HG03139 (cell line): Measurements from ENCODE around the gene ZNF207.
"Not testable (repeated sequence)": the region's sequence is repeated elsewhere in the genome, so short reads cannot be mapped to it uniquely, and the experiment has no call there.

Experiments
- ATAC-seq: cut with Tn5 transposase; IDR thresholded peaks from one replicate; pipeline ENCODE4 v1.9.1; 2021; ENCODE audit not compliant: unreplicated experiment

The ZNF207 gene

DNA sequence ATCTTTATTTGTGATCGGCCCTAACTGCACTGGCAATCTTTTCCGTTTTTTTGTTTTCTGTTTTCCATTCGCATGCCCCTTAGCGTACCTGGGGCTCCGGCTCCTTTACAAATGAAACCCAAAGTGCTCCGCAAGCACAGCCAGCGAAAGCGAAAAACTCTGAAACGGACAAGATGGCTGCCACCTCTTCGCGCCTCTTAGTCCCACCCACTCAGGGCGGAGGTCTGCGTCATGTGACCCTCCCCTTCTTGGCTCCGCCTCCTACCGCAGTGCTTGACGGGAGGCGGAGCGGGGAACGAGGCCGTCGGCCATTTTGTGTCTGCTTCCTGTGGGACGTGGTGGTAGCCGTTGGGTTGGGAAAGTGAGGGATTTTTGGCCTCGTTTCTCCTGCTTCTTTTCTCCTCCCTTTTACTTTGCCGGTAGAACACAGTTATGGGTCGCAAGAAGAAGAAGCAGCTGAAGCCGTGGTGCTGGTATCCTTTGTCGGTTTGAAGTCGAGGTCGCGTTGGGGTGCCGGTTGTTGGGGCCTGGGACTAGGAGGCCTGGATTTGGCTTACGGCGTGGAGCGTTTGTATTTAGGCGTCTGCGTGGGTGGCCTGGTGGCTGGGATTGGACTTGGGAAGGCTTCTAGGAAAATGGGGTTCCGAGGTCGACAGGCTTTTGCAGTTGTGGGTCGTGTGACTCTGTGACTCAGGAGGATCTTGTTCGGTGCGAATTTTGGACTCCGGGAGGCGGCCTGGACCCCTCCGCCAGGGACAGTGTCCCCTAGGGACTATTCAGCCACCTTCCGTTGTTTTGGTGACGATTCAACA is at the start of gene ZNF207:
Gene ZNF207 (plus strand): TSS at position 304 of the 812 bp plus-strand sequence. CDS start 129 bp downstream, at position 433.
- ATAC-seq: peak; percentile 89

DNA sequence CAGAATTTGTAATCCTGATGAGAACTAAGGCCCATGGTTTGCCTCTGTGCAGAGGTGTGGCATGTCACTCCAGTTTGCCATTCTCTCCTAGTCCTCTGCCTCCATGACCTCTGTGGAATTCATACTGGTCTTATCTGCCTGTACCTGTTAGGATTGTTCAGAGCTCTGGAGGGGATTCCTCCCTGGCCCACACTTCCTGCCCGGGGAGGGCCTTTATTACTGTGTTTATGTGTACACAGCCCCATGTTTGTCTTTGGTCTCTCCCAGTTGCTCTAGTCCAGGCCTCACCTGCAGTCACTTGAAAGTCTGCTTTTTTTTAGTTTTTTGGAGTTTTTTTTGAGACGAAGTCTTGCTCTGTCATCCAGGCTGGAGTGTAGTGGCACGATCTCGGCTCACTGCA is 47.9 kb upstream of the ZNF207 start:
- ATAC-seq: no peak

DNA sequence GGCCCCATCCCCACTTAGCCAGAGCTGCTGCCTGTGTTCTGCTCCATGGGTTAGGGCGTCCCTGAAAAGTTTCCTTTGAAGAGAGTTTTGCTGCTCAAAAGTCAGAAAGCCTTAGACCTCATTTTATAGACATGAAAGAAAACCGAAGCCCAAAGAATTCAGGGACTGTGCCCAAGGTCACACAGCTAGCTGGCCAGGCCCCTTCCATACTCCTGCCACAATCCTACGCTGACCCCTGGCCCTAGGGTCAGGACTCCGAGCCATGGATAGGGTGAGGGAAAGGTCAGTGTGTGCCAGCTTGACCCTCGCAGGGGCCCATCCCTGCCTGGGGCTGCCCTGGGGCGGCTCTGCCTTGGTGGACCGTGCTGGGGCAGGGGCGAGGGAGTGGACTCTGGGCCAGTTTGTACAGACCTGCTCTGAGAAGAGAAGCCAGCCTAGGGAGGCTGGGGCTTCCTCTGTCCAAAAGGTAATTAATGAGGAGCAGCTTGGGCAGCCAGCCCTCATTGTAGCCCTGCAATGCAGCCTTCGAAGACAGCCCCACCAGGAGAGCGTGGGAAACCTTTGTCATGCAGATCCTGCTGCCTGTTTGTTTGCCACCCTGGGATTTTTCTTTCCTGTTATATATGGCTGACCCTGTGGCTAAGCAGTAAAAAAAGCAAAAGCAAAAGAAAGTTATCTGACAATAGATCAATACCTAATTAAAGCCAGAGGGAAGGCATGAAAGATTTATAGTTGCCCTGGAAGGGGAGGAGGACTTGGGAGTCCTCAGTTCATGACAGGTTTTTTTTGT is 46.9 kb upstream of the ZNF207 start:
- ATAC-seq: no peak

DNA sequence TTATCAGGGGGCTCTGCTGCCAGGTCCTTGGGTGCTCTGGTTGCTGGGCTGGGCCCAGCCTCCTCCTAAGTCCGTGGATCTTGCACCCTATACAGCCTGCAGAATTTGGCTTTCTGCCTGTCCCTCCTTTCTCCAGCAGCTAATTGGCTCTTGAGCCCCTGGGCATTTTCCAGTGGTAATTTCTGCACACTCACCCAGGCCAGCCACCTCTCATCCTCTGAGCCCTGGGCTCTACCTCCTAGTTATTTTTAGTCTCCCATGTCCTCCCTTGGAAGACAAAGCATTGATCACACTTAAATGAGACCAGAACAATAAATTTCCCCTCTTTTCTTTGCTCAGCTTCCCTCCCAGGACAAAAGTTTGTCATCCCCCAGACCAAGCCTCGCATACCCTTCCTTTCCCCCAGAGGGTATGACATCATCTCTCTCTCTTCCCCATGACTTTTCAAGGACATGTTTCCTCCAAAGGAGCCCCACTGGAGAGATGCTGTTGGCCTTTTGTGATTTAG is 46.1 kb upstream of the ZNF207 start:
- ATAC-seq: no peak

DNA sequence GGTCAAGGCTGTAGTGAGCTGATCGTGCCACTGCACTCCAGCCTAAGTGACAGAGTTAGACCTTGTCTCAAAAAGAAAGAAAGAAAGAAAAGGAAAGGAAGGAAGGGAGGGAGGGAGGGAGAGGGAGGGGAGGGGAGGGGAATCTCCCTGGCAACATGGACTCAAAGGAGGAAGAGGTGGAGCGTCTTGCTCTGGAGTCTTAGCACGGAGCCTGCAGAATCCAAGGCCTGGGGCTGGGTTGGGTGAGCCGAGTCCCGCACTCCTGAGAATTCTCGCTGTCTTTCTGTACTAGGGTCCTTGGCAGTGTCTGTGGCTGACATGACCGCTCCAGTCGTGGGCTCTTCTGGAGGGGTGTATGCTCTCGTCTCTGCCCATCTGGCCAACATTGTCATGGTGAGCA is 44.9 kb upstream of the ZNF207 start:
- ATAC-seq: no peak

DNA sequence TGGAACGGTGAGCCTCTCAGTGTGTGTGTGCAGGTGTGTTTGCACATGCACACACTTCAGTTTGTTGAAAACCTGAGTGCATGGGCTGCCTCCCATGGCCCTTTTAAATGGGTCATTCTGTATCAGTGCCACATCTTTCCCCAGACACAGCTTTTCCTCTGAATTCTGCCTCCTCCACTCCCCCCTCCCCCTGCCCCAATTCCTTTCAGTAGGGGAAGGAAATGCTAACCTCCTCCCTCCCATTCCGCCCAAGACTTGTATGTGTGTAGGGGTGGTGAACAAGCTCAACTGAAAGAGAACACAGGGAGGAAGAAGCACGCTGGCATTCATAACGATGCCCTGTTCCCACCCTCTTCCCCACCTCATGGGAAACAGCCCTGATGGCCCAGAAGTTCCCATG is 42.3 kb upstream of the ZNF207 start:
- no peak for ATAC-seq

DNA sequence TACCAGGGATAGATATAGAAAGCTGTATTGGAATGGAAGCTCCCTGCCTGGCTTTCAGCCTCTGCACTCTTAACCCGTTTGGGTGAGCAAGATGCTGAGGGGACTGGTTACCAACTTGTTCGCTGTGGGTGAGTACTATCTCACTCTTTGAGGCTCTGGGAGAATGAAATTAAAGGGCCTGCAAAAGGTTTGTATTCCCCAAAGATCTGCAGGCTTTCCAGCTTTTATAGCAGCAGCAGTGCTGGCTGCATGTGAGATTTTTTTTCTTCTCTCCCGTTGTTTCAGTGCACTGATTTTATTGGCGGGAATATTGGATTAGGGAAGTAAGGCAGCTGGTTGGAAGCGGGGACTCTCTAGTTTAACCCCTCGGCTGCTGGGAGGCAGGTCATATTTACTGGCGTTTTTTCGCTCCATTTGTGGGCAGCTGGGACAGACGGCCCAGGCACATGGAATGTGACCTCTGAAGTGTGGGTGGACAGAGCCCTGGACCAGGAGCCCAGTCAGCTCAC is 38.9 kb upstream of the ZNF207 start:
- no peak for ATAC-seq

DNA sequence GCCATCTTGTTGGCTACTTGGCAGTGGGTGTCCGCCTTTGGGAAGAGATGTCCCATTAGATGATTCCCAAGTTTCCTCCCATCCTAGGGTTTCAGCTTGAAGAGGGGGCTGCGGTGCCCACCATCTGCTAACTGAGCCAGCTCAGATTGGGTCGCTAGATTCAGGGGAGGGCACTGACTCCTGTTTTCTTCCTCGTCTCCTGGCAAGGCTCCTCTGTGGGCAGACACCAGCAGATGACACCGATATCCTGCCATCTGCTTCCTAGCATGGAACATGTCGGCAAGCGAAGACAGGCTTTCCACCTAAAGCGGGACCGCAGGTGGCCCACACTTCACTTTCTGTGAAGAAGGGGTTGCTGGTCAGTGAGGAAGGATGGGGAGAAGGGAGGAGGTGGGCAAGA is 35.3 kb upstream of the ZNF207 start:
- no peak for ATAC-seq

DNA sequence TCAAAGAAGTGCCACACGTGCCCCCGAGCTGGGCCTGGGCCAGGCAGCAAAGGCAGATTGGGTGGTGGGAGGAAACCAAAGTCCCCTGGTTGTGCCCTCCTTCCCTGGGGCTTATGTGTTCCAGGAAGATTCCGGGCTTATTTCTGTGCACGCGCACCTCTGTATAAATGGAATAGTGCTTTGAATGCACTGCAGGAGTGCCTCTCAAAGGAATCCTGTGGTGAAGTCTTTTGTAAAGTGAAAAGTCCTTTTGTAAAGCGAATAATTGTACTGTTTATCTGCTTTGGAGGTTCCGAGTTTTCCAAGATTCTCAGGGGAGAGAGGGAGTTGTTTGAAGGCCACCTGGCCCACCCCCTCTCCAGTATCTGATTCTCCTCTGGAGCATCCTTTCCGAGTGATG is 34.8 kb upstream of the ZNF207 start:
- no peak for ATAC-seq

DNA sequence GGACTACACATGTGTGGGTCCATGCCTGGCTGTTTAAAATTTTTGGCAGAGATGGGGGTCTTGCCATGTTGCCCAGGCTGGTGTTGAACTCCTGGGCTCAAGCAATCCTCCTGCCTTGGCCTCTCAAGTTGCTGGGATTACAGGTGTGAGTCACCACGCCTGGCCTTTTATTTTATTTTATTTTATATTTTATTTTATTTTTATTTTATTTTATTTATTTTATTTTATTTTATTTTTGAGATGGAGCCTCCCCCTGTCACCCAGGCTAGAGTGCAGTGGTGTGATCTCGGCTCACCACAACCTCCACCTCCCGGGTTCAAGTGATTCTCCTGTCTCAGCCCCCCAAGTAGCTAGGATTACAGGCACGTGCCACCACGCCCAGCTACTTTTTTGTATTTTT is 33.3 kb upstream of the ZNF207 start:
- not testable (repeated sequence) for ATAC-seq

DNA sequence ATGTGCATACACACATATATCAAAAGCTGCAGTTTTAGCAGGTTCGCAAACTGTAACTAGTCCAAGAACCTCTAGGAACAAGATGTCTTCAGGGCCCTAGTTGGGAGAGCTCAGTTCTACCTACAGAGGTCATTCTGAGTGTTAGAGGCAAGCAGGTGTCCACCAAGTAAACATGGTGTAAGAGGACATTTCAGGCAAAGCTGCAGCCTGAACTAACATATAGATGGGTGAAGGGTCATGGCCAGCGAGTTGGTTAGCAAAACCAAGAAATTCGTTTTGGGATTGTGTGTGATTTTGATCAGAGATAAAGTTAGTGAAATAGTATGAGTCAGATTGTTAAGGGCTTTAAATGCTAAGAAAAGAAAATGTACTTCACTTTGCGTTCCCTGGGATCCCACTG is 32.6 kb upstream of the ZNF207 start:
- ATAC-seq: no peak

DNA sequence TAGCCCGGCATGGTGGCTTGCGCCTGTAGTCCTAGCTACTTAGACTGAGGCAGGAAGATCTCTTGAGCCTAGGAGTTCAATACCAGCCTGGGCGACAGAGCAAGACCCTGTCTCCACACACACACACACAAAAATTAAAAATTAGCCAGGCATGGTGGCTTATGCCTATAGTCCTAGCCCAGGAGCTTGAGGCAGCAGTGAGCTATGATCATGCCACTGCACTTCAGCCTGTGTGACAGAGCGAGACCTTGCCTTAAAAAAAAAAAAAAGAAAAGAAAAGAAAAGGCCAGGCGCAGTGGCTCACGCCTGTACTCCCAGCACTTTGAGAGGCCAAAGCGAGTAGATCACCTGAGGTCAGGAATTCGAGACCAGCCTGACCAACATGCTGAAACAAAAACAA is 31.9 kb upstream of the ZNF207 start:
- ATAC-seq: no peak

DNA sequence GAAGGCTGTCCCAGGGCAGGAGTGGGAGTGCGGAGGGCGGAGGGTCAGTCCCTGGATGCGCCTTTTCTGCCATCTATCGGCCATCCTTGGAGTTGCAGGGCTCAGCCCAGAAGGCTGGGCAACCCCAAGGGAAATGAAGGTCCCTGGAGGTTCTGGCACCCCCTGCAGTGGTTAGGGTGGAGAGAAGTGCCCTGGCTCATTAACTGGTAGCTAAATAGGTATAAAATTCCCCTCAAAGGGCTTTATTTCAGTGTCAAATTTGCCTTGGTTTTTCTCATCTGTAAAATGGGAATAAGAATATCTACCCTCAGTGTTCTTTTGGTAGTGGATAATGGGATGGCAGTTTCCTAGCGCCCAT is 30.4 kb upstream of the ZNF207 start:
- no peak for ATAC-seq

DNA sequence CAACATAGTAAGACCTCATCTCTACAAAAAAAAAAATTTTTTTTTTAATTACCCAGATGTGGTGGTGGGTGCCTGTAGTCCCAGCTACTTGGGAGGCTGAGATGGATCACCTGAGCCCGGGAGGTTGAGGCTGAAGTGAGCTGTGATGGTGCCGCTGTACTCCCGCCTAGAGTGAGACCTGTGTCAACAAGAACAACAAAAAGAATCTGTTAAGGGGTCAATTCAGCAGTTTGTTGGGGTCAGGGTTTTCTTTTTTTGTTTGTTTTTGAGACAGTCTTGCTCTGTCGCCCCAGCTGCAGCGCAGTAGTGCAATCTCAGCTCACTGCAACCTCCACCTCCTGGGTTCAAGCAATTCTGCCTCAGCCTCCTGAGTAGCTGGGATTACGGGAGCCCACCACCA is 29.9 kb upstream of the ZNF207 start:
- ATAC-seq: not testable (repeated sequence)

DNA sequence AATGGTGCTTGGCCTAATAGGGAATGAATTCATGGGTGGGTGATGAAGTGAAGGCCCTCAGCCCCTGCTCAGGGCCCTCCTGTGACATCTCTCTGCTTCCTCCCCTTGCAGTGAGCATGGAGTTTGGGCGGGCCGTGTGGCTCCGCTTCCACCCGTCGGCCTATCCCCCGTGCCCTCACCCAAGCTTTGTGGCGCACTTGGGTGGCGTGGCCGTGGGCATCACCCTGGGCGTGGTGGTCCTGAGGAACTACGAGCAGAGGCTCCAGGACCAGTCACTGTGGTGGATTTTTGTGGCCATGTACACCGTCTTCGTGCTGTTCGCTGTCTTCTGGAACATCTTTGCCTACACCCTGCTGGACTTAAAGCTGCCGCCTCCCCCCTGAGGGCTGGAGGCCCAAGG is 29.1 kb upstream of the ZNF207 start:
- ATAC-seq: no peak

DNA sequence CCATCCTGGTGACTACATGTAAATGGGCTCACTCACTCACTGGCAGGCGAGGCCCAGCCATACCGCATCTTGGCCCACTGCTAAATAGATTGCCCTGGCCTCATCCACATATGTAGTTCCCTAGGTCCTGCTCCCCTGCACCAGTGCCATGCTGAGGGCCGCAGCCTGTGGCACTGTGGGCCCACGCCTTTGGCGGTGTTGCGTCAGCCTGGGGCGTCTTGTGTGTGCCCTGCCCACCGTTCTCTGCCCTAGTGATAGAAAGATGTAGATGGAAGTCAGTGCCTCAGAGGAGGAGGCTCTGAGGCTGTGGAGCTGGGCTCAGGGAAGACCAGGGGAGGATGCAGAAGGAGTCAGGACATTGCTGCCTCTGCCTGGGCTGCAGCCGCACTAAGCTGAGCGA is 26.9 kb upstream of the ZNF207 start:
- no peak for ATAC-seq

DNA sequence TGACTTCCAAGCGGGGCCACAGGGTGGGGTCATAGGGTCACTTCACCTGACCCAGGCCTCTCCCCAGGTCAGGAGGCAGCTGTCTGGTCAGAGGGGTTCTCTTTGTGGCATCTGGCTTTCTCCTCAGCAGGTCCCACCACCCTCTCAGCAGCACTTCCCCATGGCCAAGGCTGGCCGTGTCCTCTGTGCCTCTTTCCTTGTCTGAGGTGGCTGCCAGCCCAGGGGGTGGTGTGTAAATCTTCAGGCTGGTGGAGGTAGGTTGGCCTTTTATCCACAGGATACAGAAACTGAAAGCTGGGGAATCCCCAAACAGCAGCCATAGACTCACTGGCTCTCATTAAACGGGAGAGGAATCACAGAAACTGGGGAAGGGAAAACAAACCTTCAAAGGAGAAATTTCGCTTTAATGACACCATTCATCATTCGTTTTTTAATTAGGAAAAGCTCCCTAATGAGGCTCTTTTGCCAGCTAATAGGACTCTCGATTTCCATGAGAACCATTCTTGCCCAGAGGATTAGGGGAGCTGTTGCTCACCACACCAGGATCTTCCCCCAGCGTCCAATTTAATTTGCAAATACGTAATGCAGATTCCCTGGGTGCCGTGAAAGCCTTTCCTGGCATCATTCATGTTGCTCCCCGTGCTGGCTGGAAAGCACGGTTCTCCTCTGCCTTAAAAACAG is 26.0 kb upstream of the ZNF207 start:
- ATAC-seq: no peak

DNA sequence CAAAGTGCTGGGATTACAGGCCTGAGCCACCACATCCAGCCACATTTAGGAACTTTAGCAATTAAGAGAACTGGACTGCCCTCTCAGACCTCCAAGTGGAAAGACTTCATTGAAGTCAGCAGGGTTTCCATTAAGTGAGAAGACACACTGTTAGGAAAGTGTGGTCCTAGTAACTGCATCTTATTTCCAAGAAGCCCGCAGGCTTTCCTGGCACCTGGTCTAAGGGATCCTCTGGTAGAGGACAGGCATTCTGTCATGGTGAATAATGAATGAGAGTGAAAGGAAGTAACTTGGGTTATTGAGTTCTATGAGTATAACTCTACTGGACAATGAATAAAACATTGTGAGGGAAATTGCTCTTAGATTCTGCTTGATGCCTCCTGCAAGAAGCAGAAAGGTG is 22.0 kb upstream of the ZNF207 start:
- no peak for ATAC-seq

DNA sequence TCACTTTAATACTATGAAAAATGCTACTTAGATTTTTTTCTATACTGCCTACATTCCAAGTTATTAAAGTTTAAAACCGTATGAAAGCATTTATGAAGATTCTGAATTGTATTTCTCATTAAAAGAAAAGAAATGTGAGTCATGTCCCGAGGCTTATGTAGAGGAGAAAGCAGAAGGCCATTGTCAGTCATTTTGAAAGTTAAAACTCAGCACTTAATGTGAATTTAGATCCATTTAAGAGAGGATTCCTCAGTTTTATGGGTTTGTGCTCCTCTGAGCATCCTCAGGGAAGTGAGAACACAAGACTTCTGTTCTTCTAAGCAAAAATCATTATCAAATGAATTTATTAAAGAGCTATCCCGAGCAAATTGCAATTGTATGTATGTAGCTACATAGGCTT is 19.8 kb upstream of the ZNF207 start:
- ATAC-seq: no peak

DNA sequence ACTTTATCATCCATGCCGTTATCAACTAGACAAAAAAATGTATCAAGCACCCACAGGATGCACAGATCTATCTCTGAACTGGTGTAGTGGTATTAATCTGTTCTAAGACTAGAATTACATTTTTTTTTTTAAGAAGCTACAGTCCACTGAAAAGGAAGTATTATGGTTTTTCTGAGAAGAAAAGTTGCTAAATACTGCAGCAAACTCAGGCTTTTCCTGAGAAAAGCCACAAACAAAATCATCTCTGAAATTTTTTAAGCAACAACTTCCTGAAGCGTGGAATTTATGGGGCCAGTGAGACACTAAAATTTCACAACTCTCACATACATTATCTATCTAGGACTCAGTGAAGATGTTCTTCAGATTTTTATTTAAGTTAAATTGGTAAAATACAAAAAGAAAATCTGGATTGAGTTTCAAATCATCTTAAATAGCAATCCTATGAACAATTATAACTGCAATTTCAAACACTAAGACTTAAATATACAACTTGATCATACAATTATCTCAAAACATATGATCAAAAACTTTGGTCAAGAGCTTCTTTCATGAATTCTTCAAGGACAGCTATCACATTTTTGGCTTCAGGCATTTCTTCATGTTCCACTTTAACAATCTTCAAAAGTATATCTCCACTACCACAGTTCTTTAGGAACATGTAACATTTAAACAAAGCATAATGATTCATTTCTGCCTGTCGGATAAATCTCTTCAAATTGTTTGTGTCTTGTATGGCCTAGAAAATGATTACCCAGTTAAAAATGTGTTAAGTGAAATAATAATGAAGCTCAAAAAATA is 18.5 kb upstream of the ZNF207 start:
- ATAC-seq: no peak

DNA sequence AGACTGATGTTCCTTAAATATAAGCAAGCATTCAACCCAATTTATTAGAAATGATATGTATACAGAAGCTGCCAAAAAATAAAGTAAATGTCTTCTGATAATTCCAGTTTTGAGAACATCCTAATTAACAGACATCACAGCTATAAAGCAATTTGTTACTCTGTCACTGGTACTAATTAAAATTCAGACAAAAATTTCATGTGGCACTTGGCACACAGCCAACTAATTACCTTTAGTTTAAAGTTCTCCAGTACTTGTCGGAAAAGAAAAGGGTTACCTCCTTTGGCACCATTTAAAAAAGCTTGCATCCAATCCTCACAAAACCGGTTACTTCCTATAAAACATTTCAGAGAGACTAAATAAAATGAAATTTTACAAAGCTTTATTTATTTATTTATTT is 16.8 kb upstream of the ZNF207 start:
- no peak for ATAC-seq
